ENCODE measurements around the gene KCNA10.

The KCNA10 gene

GRCh38 chr1:110483308-110483685 lies 35.7 kb downstream of the KCNA10 start:
- H3K27ac ChIP-seq (ENCODE audit: low read depth, low read length) = no peak overlapping the region
- no peaks in the 10 kb centered on the region for H3K36me3 ChIP-seq (ENCODE audit: control insufficient read depth, low read length)
- TF ChIP-seq, protein P1, sequence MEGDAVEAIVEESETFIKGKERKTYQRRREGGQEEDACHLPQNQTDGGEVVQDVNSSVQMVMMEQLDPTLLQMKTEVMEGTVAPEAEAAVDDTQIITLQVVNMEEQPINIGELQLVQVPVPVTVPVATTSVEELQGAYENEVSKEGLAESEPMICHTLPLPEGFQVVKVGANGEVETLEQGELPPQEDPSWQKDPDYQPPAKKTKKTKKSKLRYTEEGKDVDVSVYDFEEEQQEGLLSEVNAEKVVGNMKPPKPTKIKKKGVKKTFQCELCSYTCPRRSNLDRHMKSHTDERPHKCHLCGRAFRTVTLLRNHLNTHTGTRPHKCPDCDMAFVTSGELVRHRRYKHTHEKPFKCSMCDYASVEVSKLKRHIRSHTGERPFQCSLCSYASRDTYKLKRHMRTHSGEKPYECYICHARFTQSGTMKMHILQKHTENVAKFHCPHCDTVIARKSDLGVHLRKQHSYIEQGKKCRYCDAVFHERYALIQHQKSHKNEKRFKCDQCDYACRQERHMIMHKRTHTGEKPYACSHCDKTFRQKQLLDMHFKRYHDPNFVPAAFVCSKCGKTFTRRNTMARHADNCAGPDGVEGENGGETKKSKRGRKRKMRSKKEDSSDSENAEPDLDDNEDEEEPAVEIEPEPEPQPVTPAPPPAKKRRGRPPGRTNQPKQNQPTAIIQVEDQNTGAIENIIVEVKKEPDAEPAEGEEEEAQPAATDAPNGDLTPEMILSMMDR (IDR thresholded peaks at IDR 0.05; ENCODE audit: low read depth, low read length, poor library complexity, severe bottlenecking) = no peak
- no peak for TF ChIP-seq EZH2phosphoT487 (IDR thresholded peaks at IDR 0.05; ENCODE audit: borderline replicate concordance, low read length)
- no peaks in the 10 kb centered on the region for H3F3A ChIP-seq (ENCODE audit: control insufficient read depth, insufficient read depth)
- no peaks in the 10 kb centered on the region for H3K9me2 ChIP-seq (replicated peaks; ENCODE audit: control insufficient read depth, low read length)
- H3K9me3 ChIP-seq (ENCODE audit: control insufficient read depth, insufficient read depth, low read length) = no peaks in the 10 kb centered on the region
- H3K79me2 ChIP-seq (ENCODE audit: control insufficient read depth, low read length) = no peaks in the 10 kb centered on the region
- 0 out of 2 replicates have a peak, but pooled peaks cover 3% of the 10 kb centered on the region for H3K27me3 ChIP-seq (ENCODE audit: control insufficient read depth, low read length)
- H4K20me1 ChIP-seq (ENCODE audit: control insufficient read depth, insufficient read depth, low read depth, low read length) = no peaks in the 10 kb centered on the region
- H3K4me2 ChIP-seq (ENCODE audit: low read length) = no peak overlapping the region
- no peak overlapping the region for H3K4me3 ChIP-seq (ENCODE audit: low read length)
- H3K4me1 ChIP-seq (ENCODE audit: control insufficient read depth, low read length) = no peaks in the 10 kb centered on the region

GRCh38 chr1:110482662-110483307 lies 36.2 kb downstream of the KCNA10 start:
- no peaks in the 10 kb centered on the region for H3K4me1 ChIP-seq (ENCODE audit: control insufficient read depth, low read length)
- no peak overlapping the region for H3K27ac ChIP-seq (ENCODE audit: low read depth, low read length)
- H3K4me2 ChIP-seq (ENCODE audit: low read length) = no peak overlapping the region
- H3F3A ChIP-seq (ENCODE audit: control insufficient read depth, insufficient read depth) = no peaks in the 10 kb centered on the region
- H3K27me3 ChIP-seq (ENCODE audit: control insufficient read depth, low read length) = 0 out of 2 replicates have a peak, but pooled peaks cover 3% of the 10 kb centered on the region
- no peaks in the 10 kb centered on the region for H4K20me1 ChIP-seq (ENCODE audit: control insufficient read depth, insufficient read depth, low read depth, low read length)
- H3K36me3 ChIP-seq (ENCODE audit: control insufficient read depth, low read length) = no peaks in the 10 kb centered on the region
- no peak overlapping the region for H3K4me3 ChIP-seq (ENCODE audit: low read length)
- TF ChIP-seq, protein P1 (IDR thresholded peaks at IDR 0.05; ENCODE audit: low read depth, low read length, poor library complexity, severe bottlenecking) = no peak
- H3K79me2 ChIP-seq (ENCODE audit: control insufficient read depth, low read length) = no peaks in the 10 kb centered on the region
- no peaks in the 10 kb centered on the region for H3K9me2 ChIP-seq (replicated peaks; ENCODE audit: control insufficient read depth, low read length)
- H3K9me3 ChIP-seq (ENCODE audit: control insufficient read depth, insufficient read depth, low read length) = no peaks in the 10 kb centered on the region

DNA sequence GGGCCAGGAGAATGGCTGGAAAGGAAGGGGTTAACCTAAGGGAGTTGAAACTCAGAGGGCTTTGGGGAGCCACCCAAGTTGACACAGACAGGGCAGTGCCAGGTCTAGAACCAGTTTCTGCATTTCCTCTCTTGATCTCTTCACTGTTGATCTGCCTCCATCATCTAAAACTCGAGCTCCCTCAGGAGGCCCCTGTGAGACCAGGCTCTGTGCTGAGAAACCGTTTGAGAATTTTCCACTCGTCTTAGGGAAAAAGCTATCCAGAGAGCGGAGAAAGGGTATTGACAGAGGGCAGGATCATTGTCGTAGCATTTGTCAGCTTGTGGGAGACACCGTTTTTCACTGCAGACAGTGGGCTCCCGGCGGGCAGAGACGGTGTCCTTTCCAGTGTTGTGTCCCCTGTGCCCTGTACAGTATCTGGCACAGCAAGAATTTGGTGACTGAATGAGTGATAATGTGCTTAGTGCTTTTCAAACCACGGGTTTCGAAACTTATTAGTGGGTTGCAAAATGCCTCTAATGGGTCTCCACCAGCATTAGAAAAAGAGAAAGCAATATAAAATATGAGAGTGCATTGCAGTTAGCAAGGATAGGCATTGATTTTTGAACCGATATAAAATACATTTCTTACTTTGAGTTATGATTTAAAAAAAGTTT lies 36.9 kb downstream of the KCNA10 start:
- H3K27ac ChIP-seq (ENCODE audit: low read depth, low read length) = no peak overlapping the region
- no peaks in the 10 kb centered on the region for H3K4me1 ChIP-seq (ENCODE audit: control insufficient read depth, low read length)
- 0 out of 2 replicates have a peak, but pooled peaks cover 3% of the 10 kb centered on the region for H3K27me3 ChIP-seq (ENCODE audit: control insufficient read depth, low read length)
- no peaks in the 10 kb centered on the region for H3K9me3 ChIP-seq (ENCODE audit: control insufficient read depth, insufficient read depth, low read length)
- no peaks in the 10 kb centered on the region for H3K9me2 ChIP-seq (replicated peaks; ENCODE audit: control insufficient read depth, low read length)
- no peaks in the 10 kb centered on the region for H4K20me1 ChIP-seq (ENCODE audit: control insufficient read depth, insufficient read depth, low read depth, low read length)
- no peak overlapping the region for H3K4me3 ChIP-seq (ENCODE audit: low read length)
- no peaks in the 10 kb centered on the region for H3K36me3 ChIP-seq (ENCODE audit: control insufficient read depth, low read length)
- TF ChIP-seq, protein P1 (IDR thresholded peaks at IDR 0.05; ENCODE audit: low read depth, low read length, poor library complexity, severe bottlenecking) = no peak
- no peak for TF ChIP-seq EZH2phosphoT487 (IDR thresholded peaks at IDR 0.05; ENCODE audit: borderline replicate concordance, low read length)
- H3F3A ChIP-seq (ENCODE audit: control insufficient read depth, insufficient read depth) = no peaks in the 10 kb centered on the region
- H3K79me2 ChIP-seq (ENCODE audit: control insufficient read depth, low read length) = no peaks in the 10 kb centered on the region
- no peak overlapping the region for H3K4me2 ChIP-seq (ENCODE audit: low read length)

All from DOHH2 (cell line).